Caki2 (cell line): Measurements from ENCODE around the gene ICOS. TPM values are rescaled to one million over a fixed set of nuclear protein-coding genes. Genes with fewer than 3 reads are reported as not detected.

Experiments
- DNase-seq: peaks from one replicate; pipeline ENCODE4 v3.0.0-alpha.2; 2015; ENCODE audit warnings: low read depth
- in situ Hi-C: cut with HindIII; loops from 2 replicates; pipeline ENCODE4 v1.10.0; 2016; ENCODE audit warnings: low sequenced_read_pairs, low pct_unique_long_range_greater_than_20kb, mixed read lengths
- total RNA-seq: library from RNA; depleted of rRNA; stranded (reverse); fragments of >200 nt; shearing (Covaris generic); gene quantifications from 2 replicates; pipeline ENCODE4 v1.2.3, GENCODE V29; 2014; ENCODE audit warnings: low replicate concordance; rRNA removed

ICOS gene, protein sequence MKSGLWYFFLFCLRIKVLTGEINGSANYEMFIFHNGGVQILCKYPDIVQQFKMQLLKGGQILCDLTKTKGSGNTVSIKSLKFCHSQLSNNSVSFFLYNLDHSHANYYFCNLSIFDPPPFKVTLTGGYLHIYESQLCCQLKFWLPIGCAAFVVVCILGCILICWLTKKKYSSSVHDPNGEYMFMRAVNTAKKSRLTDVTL
- not detected in 2 replicates for total RNA-seq

DNA sequence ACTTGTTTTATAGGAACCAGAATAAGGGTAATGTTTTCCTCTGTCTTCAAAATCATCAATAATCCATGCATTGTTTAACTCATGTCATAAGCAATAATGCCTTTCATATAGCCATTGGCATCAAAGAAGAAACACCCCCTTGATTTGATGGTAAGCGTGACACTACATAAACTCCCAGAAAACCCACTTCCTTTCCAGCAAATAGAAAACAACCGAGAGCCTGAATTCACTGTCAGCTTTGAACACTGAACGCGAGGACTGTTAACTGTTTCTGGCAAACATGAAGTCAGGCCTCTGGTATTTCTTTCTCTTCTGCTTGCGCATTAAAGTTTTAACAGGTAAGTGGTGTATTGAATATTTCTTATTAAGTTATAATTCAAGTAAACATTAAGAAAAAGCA, at the start of gene ICOS:
Gene ICOS, plus strand, starts transcription at position 229 of the 400 bp plus-strand sequence. Its CDS starts 52 bp downstream, at position 281.
- no peak for DNase-seq
- in situ Hi-C loops: no loop called here

DNA sequence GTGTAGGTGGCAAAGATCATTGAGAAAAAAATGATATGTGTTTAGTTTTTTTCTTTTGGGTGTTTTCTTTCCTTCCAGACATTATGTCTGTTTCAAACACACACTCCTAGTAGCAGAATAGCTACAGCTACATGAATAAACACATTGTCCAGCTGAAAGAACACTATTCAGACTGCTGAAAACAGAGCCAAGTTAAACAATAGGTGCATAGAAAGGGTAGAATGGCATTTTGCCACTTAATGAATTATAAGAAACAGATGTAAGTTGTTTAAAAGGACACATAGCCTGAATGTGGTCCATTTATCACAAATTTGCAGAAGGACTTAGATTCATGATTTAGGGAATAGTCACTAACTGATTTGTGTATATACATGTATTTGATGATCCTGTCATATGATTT, 48.9 kb upstream of the ICOS start:
- in situ Hi-C loops: no loop called here
- no peak for DNase-seq

- no peak for DNase-seq
- in situ Hi-C loops: no loop called here
Measured at GRCh38 chr2:203889542-203889941, 47.0 kb upstream of the ICOS start.

GRCh38 chr2:203889944-203890343, 46.6 kb upstream of the ICOS start:
- DNase-seq: no peak
- in situ Hi-C loops: no loop called here

DNA sequence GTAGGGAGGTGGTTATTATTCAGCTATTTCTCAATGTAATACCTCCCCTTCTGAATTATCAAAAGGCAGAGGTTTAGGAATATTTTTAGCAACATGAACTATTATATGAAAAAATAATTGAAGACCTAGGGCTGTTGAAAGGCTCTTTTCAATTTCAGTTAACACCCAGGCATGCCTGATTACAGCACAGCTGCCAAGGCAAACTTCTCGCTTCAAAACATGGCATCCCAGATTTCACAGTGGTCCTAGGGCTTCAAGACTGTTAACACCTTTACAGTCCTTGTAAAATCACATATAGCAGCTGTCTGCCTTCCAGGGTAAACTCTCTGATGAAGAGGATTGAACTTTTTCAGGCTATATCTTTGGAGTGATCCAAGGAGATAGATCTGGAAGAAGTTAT, 45.8 kb upstream of the ICOS start:
- in situ Hi-C loops: no loop called here
- DNase-seq: no peak

- in situ Hi-C loops: no loop called here
- no peak for DNase-seq
Measured at GRCh38 chr2:203891474-203891873, 45.1 kb upstream of the ICOS start.

DNA sequence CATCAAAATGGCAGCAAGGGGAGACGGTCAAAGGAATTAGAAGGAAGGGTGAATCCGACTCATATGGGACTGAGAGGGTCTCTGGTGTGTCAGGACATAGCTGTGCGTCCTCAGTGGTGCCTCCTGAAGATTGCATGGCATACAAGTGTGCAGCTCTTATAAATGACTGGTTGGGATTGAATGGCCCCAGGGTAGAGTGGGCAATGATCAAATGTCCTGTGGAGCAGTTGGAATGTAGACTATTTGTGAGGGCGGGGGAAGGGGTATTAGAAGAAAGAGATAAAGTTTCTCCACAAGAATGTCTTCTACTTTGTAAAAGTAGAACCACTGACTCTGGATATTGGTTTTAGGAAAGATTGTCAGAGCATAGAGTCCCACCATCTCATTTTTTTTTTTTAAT, 44.4 kb upstream of the ICOS start:
- in situ Hi-C loops: no loop called here
- DNase-seq: no peak

DNA sequence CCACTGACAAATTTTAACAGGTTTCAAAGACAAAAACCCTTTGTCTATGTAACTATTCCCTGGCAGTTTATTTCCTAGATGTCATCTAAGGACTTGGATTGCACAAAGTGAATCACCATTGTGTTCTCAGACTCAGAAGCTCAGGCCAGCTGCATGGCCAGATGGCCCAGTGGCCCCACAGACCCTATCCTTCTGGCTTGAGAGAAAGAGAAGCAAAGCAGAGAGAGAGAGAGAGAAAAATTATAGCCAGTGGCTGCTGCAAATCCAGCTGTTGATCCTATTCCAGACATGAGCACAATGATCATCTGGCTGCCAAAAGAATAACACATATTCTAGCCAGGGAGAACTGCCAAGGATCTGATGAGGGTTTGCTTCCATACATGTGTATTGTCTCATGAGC, 43.2 kb upstream of the ICOS start:
- in situ Hi-C loops: no loop called here
- DNase-seq: no peak

- in situ Hi-C loops: no loop called here
- no peak for DNase-seq
Measured at GRCh38 chr2:203893840-203894239, 42.7 kb upstream of the ICOS start.

DNA sequence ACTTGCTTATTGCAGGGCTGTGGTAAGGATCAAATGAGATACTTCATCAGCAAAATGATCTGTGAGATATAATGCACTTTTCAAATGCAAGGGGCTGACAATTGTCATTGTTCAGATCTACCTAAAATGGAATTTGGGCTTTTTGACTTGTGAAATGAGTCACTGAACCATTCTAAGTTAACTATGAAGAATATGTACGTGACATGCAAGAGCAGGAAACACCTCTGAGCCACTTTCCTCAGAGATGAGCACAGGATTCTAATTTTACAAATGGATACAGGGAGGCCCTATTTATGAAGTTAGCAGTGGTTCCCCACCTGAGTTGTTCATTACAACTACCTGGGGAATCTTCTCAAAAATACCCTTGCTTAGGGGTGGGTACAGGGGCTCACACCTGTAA, 42.3 kb upstream of the ICOS start:
- in situ Hi-C loops: no loop called here
- DNase-seq: no peak

GRCh38 chr2:203897544-203897943, 39.0 kb upstream of the ICOS start:
- no peak for DNase-seq
- in situ Hi-C loops: no loop called here

GRCh38 chr2:203898657-203899056, 37.9 kb upstream of the ICOS start:
- in situ Hi-C loops: no loop called here
- DNase-seq: no peak

DNA sequence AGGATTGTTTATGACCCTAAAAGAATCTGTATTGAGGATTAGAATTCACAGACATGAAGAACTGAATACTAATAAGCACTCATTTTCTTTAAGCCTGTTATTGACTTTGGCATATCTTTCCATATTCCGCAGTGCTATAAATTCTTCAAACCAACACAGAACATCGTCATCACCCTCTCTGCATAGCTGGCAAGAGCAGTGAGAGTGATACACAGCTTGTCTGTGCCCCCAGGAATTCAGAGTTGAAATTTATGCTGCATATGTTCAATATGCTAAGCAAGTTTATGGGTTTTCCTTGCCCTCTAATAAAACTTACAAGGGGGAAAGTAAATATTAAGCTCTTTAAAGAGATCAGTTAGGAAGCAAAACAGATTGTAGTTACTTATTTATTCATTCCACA, 36.3 kb upstream of the ICOS start:
- in situ Hi-C loops: no loop called here
- no peak for DNase-seq

GRCh38 chr2:203904022-203904421, 32.5 kb upstream of the ICOS start:
- in situ Hi-C loops: no loop called here
- DNase-seq: no peak

- no peak for DNase-seq
- in situ Hi-C loops: no loop called here
Measured at GRCh38 chr2:203905656-203906055, 30.9 kb upstream of the ICOS start.

GRCh38 chr2:203908066-203908796, 28.3 kb upstream of the ICOS start:
- DNase-seq: no peak
- in situ Hi-C loops: no loop called here

- DNase-seq: no peak
- in situ Hi-C loops: no loop called here
Measured at GRCh38 chr2:203908797-203909185, 27.8 kb upstream of the ICOS start.

GRCh38 chr2:203909261-203909967, 27.1 kb upstream of the ICOS start:
- in situ Hi-C loops: no loop called here
- DNase-seq: peak; percentile 17

DNA sequence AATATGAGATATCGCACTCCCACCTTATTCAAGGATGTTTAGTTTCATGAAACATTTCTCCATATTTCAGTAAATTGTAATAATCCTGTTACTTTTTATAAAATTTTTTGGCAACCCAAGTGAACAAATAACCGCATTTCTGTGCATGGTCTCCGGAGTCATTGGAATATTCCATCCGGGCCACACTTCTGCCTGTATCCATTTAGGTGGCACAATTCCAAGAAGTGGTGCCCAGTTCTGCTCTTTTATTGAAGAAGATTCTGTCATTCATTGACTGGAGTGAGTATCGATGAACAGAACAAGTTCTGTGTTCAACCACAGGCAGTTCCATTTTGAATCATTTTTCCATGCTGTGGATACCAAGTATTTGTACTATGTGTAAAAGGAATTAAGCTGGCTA, 26.6 kb upstream of the ICOS start:
- in situ Hi-C loops: no loop called here

More for the DNA sequence above, 26.6 kb upstream of the ICOS start:
- DNase-seq: no peak
